Keratinocyte (primary cell): ENCODE data around the gene FANCI. TPM values are rescaled to one million over a fixed set of nuclear protein-coding genes. Genes with fewer than 3 reads are reported as not detected.

Source experiments
- DNase-seq: peaks from one replicate; pipeline ENCODE4 v3.0.0-alpha.2; 2011; ENCODE audit warnings: low read depth, missing footprints, low spot score
- FAIRE-seq: peaks from 2 replicates; lab custom pipeline; 2011; peaks lifted over from hg19 to GRCh38; lab: Jason Lieb, UNC
- H2AFZ ChIP-seq: 2 replicates; pipeline ENCODE4 v1.6.0; 2012; ENCODE audit warnings: low read length, control low read depth, inconsistent platforms; ENCODE audit not compliant: control insufficient read depth
- H3K27ac ChIP-seq: 2 replicates; pipeline ENCODE4 v1.5.1; 2011; ENCODE audit warnings: low read length; ENCODE audit not compliant: control insufficient read depth, insufficient read depth
- H3K27me3 ChIP-seq: 3 replicates; pipeline ENCODE4 v1.6.0; 2011; ENCODE audit warnings: low read length; ENCODE audit not compliant: control insufficient read depth, insufficient read depth; ENCODE audit errors: extremely low read depth
- H3K36me3 ChIP-seq, 2 experiments: 2 replicates in 1 of 2; 3 replicates in 1 of 2; pipeline ENCODE4 v1.5.1; 2011; ENCODE audit warnings: low read length in 2 of 2, mild to moderate bottlenecking in 1 of 2; ENCODE audit not compliant: control insufficient read depth in 2 of 2, insufficient read depth in 2 of 2; ENCODE audit errors: extremely low read depth in 1 of 2
- H3K4me1 ChIP-seq: 3 replicates; pipeline ENCODE4 v1.5.1; 2011; ENCODE audit warnings: low read length; ENCODE audit not compliant: control insufficient read depth, insufficient read depth; ENCODE audit errors: extremely low read depth
- H3K4me2 ChIP-seq: 3 replicates; pipeline ENCODE4 v1.6.0; 2011; ENCODE audit warnings: low read depth, low read length; ENCODE audit not compliant: control insufficient read depth, insufficient read depth; ENCODE audit errors: extremely low read depth
- H3K4me3 ChIP-seq, 3 experiments: fragments of 200-600 bp in 1 of 3; sonication (generic) in 1 of 3; 2 replicates in 2 of 3; 3 replicates in 1 of 3; pipeline ENCODE4 v1.5.1; 2011 to 2016; ENCODE audit warnings: low read length in 3 of 3, mild to moderate bottlenecking in 3 of 3, control low read depth in 2 of 3, inconsistent platforms in 1 of 3, low read depth in 1 of 3, mixed read lengths in 1 of 3, mixed run types in 1 of 3, moderate library complexity in 1 of 3; ENCODE audit not compliant: control insufficient read depth in 2 of 3, insufficient read depth in 2 of 3; ENCODE audit errors: extremely low read depth in 1 of 3
- H3K79me2 ChIP-seq: 2 replicates; pipeline ENCODE4 v1.6.0; 2012; ENCODE audit warnings: low read length; ENCODE audit not compliant: control insufficient read depth, insufficient read depth
- H3K9ac ChIP-seq: 3 replicates; pipeline ENCODE4 v1.6.0; 2011; ENCODE audit warnings: low read length; ENCODE audit not compliant: control insufficient read depth, insufficient read depth; ENCODE audit errors: extremely low read depth
- H3K9me1 ChIP-seq: 3 replicates; pipeline ENCODE4 v1.6.0; 2011; ENCODE audit warnings: low read length; ENCODE audit not compliant: control insufficient read depth, insufficient read depth; ENCODE audit errors: extremely low read depth
- H3K9me3 ChIP-seq: 2 replicates; pipeline ENCODE4 v1.5.1; 2012; ENCODE audit warnings: low read depth, low read length; ENCODE audit not compliant: control insufficient read depth
- H4K20me1 ChIP-seq: 3 replicates; pipeline ENCODE4 v1.6.0; 2011; ENCODE audit warnings: low read length; ENCODE audit not compliant: control insufficient read depth, insufficient read depth; ENCODE audit errors: extremely low read depth
- CTCF ChIP-seq, 3 experiments: IDR thresholded peaks in 1 of 3; conservative IDR thresholded peaks in 1 of 3; optimal IDR thresholded peaks in 1 of 3; 2 replicates in 2 of 3; 3 replicates in 1 of 3; pipeline versions ENCODE3 to v1.5.1; 2011; ENCODE audit warnings: low read length in 3 of 3, mild to moderate bottlenecking in 3 of 3, moderate library complexity in 2 of 3, control low read depth in 1 of 3, inconsistent platforms in 1 of 3; ENCODE audit not compliant: insufficient read depth in 2 of 3; ENCODE audit errors: extremely low read depth in 1 of 3
- EZH2 ChIP-seq: IDR thresholded peaks from one replicate; pipeline ENCODE4 v1.6.1; 2012; ENCODE audit warnings: inconsistent platforms, mild to moderate bottlenecking, low read length, moderate library complexity
- dilution Hi-C: fragments of 300-500 bp; cut with MboI; formaldehyde crosslinking; loops from one replicate; pipeline ENCODE4 v1.7.0; 2020; ENCODE audit warnings: low sequenced_read_pairs; ENCODE audit not compliant: extremely low pct_ligation_motif_present
- polyA plus RNA-seq, 5 experiments: library from polyadenylated mRNA; depleted of rRNA in 3 of 5; stranded (reverse) in 3 of 5; stranded (forward) in 1 of 5; unstranded in 1 of 5; fragments of >200 nt; gene quantifications; 1 replicate in 1 of 5; 2 replicates in 3 of 5; 3 replicates in 1 of 5; pipeline versions ENCODE4 v1.2.1 to v1.2.3, GENCODE V29; 2011 to 2012; ENCODE audit warnings: missing spikeins in 2 of 5, low read depth in 1 of 5, low replicate concordance in 1 of 5

FANCI gene
- polyA plus RNA-seq, 1 donor (not counting 4 experiments of a cell fraction or from before 2014, with no cell fraction given), result 21.8 TPM

- Histone ChIP-seq H3K4me3 (no peak overlapping the region), H3K27me3 (no peaks in the 10 kb centered on the region), H3K27ac (no peak overlapping the region), H3K9me3 (no peaks in the 10 kb centered on the region), H4K20me1 (no peaks in the 10 kb centered on the region), H2AFZ (no peak overlapping the region), H3K9me1 (peaks cover 2% of the 10 kb centered on the region), H3K36me3 (peaks cover 7 to 12% of the 10 kb centered on the region in 2 experiments), H3K4me1 (peaks cover 14% of the 10 kb centered on the region), H3K4me2 (no peak overlapping the region), H3K9ac (no peak overlapping the region), H3K79me2 (no peaks in the 10 kb centered on the region)
- no peak for TF ChIP-seq EZH2
- TF ChIP-seq CTCF (optimal IDR thresholded peaks at IDR 0.05 in 1 of 3, IDR thresholded peaks at IDR 0.05 in 1 of 3, conservative IDR thresholded peaks at IDR 0.05 in 1 of 3; ENCODE audit: extremely low read depth in 1 of 3, insufficient read depth in 2 of 3, low read length in 3 of 3), result no peak
- DNase-seq (no peak), FAIRE-seq (no peak)
- dilution Hi-C loops, result loop anchor here (10.0 kb wide), 1 partner anchor 141 kb away; no protein-coding TSS in a partner anchor
These were observed 47.9 kb upstream of the FANCI start for GRCh38 chr15:89195836-89196235.

GRCh38 chr15:89196241-89196640 is 47.5 kb upstream of the FANCI start:
- Histone ChIP-seq H3K4me3 (no peak overlapping the region), H2AFZ (no peak overlapping the region)
- no peak for FAIRE-seq

More at GRCh38 chr15:89196241-89196640, 47.5 kb upstream of the FANCI start:
- Histone ChIP-seq H3K27ac (no peak overlapping the region), H3K79me2 (no peaks in the 10 kb centered on the region), H3K9me3 (no peaks in the 10 kb centered on the region), H3K9me1 (peaks cover 2% of the 10 kb centered on the region), H3K36me3 (peaks cover 7 to 12% of the 10 kb centered on the region in 2 experiments), H3K4me1 (peaks cover 14% of the 10 kb centered on the region), H3K4me2 (no peak overlapping the region), H3K9ac (no peak overlapping the region), H3K27me3 (no peaks in the 10 kb centered on the region), H4K20me1 (no peaks in the 10 kb centered on the region)
- dilution Hi-C loops, result loop anchor here (10.0 kb wide), 1 partner anchor 141 kb away; no protein-coding TSS in a partner anchor
- DNase-seq, result no peak
- TF ChIP-seq CTCF (optimal IDR thresholded peaks at IDR 0.05 in 1 of 3, IDR thresholded peaks at IDR 0.05 in 1 of 3, conservative IDR thresholded peaks at IDR 0.05 in 1 of 3; ENCODE audit: extremely low read depth in 1 of 3, insufficient read depth in 2 of 3, low read length in 3 of 3) (no peak), EZH2 (no peak)
